ENCODE measurements around the gene HLA-DQB1. TPM values are rescaled to one million over a fixed set of nuclear protein-coding genes. Genes with fewer than 3 reads are reported as not detected.

HLA-DQB1 gene
- total RNA-seq, 2 experiments from 2014 or later = 21.5 to 21.7 TPM

DNA sequence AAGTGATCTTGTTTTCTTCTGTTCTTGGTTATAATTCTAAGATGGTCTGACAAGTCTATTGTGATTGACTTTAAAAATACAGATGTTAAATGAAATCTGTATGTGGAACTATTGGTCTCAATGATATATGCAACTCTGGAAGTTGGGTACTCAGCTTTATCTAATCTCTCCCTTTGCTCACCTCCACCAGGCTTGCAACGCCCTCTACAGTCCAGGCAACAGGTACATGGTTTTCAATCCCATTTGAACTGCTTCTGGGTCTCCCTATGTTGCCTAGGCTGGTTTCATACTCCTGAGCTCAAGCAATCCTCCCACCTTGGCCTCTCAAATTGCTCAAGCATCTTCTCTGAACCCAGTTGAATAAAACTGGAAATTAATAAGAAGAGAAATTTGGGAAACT lies 25.6 kb upstream of the HLA-DQB1 start:
- H3K9me3 Mint-ChIP-seq = no peaks in the 10 kb centered on the region
- POLR2A ChIA-PET = interaction anchor here (0.8 to 1.7 kb wide), 5 partner anchors 26 to 280 kb away, joined by 3 to 8 read pairs (median 3); partner anchors contain the start of gene HLA-DQB1
- H3K27ac ChIP-seq (ENCODE audit: low read depth in 1 of 2, low read length in 2 of 2) = no peak overlapping the region
- DNase-seq (peak in 13 of 14 experiments; percentile 32 to 80 (median 48)), ATAC-seq (ENCODE audit: poor library complexity) (peak; percentile 94)
- CTCF ChIA-PET = interaction anchor here (0.7 to 1.6 kb wide), 8 partner anchors 9 to 278 kb away, joined by 3 to 14 read pairs (median 4); partner anchors contain the start of gene HLA-DQB1
- no peaks in the 10 kb centered on the region for H3K4me1 ChIP-seq (ENCODE audit: insufficient read depth, low read length)
- no peak overlapping the region for H3K4me3 ChIP-seq (ENCODE audit: low read length)
- H3K27me3 ChIP-seq (ENCODE audit: control insufficient read depth in 1 of 2, insufficient read depth in 2 of 2, low read length in 2 of 2) = no peaks in the 10 kb centered on the region
- H3K36me3 Mint-ChIP-seq (ENCODE audit: low read depth) = no peaks in the 10 kb centered on the region
- intact Hi-C loops (cut with DNase I, micrococcal nuclease) = loop anchor here (1.0 to 2.0 kb wide), 4 partner anchors 69 to 277 kb away; no protein-coding TSS in a partner anchor
- H3K27me3 Mint-ChIP-seq = peaks cover 43% of the 10 kb centered on the region
- H3K4me3 Mint-ChIP-seq = no peak overlapping the region
- H3K4me1 Mint-ChIP-seq (ENCODE audit: low read depth) = peaks cover 20% of the 10 kb centered on the region
- H3K36me3 ChIP-seq (ENCODE audit: insufficient read depth, low read length) = no peaks in the 10 kb centered on the region
- H3K9me3 ChIP-seq (ENCODE audit: control insufficient read depth in 1 of 2, insufficient read depth in 1 of 2, low read length in 2 of 2) = no peaks in the 10 kb centered on the region
- TF ChIP-seq, protein P1, sequence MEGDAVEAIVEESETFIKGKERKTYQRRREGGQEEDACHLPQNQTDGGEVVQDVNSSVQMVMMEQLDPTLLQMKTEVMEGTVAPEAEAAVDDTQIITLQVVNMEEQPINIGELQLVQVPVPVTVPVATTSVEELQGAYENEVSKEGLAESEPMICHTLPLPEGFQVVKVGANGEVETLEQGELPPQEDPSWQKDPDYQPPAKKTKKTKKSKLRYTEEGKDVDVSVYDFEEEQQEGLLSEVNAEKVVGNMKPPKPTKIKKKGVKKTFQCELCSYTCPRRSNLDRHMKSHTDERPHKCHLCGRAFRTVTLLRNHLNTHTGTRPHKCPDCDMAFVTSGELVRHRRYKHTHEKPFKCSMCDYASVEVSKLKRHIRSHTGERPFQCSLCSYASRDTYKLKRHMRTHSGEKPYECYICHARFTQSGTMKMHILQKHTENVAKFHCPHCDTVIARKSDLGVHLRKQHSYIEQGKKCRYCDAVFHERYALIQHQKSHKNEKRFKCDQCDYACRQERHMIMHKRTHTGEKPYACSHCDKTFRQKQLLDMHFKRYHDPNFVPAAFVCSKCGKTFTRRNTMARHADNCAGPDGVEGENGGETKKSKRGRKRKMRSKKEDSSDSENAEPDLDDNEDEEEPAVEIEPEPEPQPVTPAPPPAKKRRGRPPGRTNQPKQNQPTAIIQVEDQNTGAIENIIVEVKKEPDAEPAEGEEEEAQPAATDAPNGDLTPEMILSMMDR (IDR thresholded peaks at IDR 0.05) = peak; percentile 84
- H3K27ac Mint-ChIP-seq = no peak overlapping the region

DNA sequence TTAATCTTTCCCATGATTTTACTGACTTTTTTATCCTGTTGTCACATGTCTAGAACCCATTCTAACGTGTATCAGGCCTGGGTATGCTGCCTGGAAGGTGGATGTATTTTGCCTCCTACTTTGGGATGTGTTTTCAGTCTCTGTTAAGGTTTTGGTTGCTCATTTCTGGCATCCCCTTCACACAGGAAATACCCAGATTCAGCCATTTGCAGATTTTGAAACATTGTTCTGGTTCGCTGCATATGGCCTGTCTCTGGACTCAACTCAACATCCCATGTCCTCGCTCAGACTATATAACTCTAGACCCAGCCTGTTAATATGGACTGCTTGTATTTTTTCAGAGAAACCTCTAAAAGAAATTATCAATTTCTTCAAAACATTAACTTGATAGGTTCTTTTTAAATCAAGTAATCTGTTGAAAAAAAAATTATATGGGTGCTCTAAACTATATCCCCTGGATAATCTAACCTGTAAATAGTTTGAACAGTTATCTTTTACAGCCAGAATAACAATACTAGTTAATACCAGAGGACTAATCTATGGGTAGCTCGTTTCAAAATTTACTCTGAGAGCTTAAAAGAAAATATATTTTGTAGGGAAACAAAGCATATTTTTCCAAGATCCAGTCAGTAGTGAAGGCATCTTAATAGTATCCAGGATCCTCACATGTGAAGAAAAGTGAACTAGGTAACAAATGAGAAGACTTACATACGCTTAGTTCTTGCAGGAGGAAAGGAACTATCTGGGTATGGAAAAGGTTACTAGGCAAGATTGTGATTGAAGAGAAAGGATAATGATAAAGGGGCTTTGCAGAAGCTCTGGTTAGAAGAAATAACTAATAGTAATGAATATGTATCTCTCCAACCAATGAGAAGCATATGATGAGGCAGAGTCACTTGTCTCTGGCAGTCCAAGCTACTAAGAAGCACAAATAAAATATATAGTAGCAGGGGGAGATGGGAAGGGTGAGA lies 23.4 kb upstream of the HLA-DQB1 start:
- Histone ChIP-seq H3K27me3 (ENCODE audit: control insufficient read depth in 1 of 2, insufficient read depth in 2 of 2, low read length in 2 of 2) (no peaks in the 10 kb centered on the region), H3K36me3 (ENCODE audit: insufficient read depth, low read length) (no peaks in the 10 kb centered on the region), H3K4me3 (ENCODE audit: low read length) (no peak overlapping the region), H3K27ac (ENCODE audit: low read depth in 1 of 2, low read length in 2 of 2) (no peak overlapping the region), H3K4me1 (ENCODE audit: insufficient read depth, low read length) (no peaks in the 10 kb centered on the region), H3K9me3 (ENCODE audit: control insufficient read depth in 1 of 2, insufficient read depth in 1 of 2, low read length in 2 of 2) (no peaks in the 10 kb centered on the region)
- no peak overlapping the region for H3K27ac Mint-ChIP-seq
- H3K4me1 Mint-ChIP-seq (ENCODE audit: low read depth) = peaks cover 41% of the 10 kb centered on the region
- ChIA-PET POLR2A (no interaction called here), CTCF (interaction anchor here (0.5 to 0.7 kb wide), 2 partner anchors 276 to 1248 kb away, joined by 3 read pairs; no protein-coding TSS in a partner anchor)
- H3K27me3 Mint-ChIP-seq = peaks cover 26% of the 10 kb centered on the region
- ATAC-seq (ENCODE audit: poor library complexity) (no peak), DNase-seq (peak in 3 of 14 experiments; percentile 26 to 30 (median 28))
- no peaks in the 10 kb centered on the region for H3K9me3 Mint-ChIP-seq
- no peaks in the 10 kb centered on the region for H3K36me3 Mint-ChIP-seq (ENCODE audit: low read depth)
- H3K4me3 Mint-ChIP-seq = no peak overlapping the region
- TF ChIP-seq, protein P1 (IDR thresholded peaks at IDR 0.05) = no peak
- intact Hi-C loops (cut with DNase I, micrococcal nuclease) = no loop called here

DNA sequence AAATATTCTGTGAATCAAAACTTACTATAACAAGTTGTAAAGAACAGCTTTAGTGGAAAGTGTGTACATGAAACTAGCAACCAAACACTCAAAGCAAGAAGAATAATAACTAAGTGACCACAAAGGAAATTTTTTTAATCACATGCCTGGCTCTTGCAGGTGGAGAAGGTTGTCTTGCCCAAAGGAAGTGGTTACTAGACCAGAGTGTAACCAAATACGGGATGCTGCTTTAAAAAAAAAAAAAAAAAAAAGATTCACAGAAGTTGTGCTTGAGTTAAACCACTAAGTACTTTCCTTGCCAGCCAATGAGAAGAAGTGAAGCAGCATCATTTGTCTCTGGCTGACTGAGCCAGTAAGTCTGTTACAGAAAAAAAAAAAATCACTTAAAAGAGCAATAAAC lies 19.1 kb upstream of the HLA-DQB1 start:
- peak; percentile 97 for ATAC-seq (ENCODE audit: poor library complexity)
- Histone ChIP-seq H3K4me3 (ENCODE audit: low read length) (no peak overlapping the region), H3K4me1 (ENCODE audit: insufficient read depth, low read length) (no peaks in the 10 kb centered on the region), H3K27me3 (ENCODE audit: control insufficient read depth in 1 of 2, insufficient read depth in 2 of 2, low read length in 2 of 2) (no peaks in the 10 kb centered on the region), H3K9me3 (ENCODE audit: control insufficient read depth in 1 of 2, insufficient read depth in 1 of 2, low read length in 2 of 2) (no peaks in the 10 kb centered on the region), H3K36me3 (ENCODE audit: insufficient read depth, low read length) (no peaks in the 10 kb centered on the region), H3K27ac (ENCODE audit: low read depth in 1 of 2, low read length in 2 of 2) (no peak overlapping the region)
- intact Hi-C loops (cut with DNase I, micrococcal nuclease) = loop anchor here in 1 of 2 experiments (2.0 kb wide), 2 partner anchors 17 to 63 kb away; no protein-coding TSS in a partner anchor
- ChIA-PET POLR2A (interaction anchor here (1.0 to 1.6 kb wide), 3 partner anchors 19 to 192 kb away, joined by 4 to 5 read pairs (median 4); partner anchors contain the start of gene HLA-DQB1), CTCF (no interaction called here)
- Mint-ChIP-seq H3K9me3 (no peaks in the 10 kb centered on the region), H3K36me3 (ENCODE audit: low read depth) (no peaks in the 10 kb centered on the region), H3K4me3 (peak overlapping the region; percentile 14), H3K27ac (peak overlapping the region; percentile 38), H3K4me1 (ENCODE audit: low read depth) (peaks cover 45% of the 10 kb centered on the region), H3K27me3 (no peaks in the 10 kb centered on the region)
- DNase-seq = peak in 7 of 14 experiments; percentile 2 to 93 (median 40)
- TF ChIP-seq, protein P1 (IDR thresholded peaks at IDR 0.05) = no peak

All from CD4-positive, alpha-beta T cell (primary cell).